K562 (cell line): ENCODE data around the gene TSGA10IP. TPM values are rescaled to one million over a fixed set of nuclear protein-coding genes. Genes with fewer than 3 reads are reported as not detected.

Experiments used
- ATF2 ChIP-seq: sonication (generic); formaldehyde crosslinking; IDR thresholded peaks from 2 replicates; pipeline ENCODE4 v1.8.1; 2022; ENCODE audit warnings: missing genetic modification reagents
- CBX3 ChIP-seq, 2 experiments: IDR thresholded peaks; 1 replicate in 1 of 2; 2 replicates in 1 of 2; pipeline ENCODE4 v1.6.1; 2012; ENCODE audit warnings: inconsistent platforms in 2 of 2, low read length in 2 of 2, borderline replicate concordance in 1 of 2, control low read depth in 1 of 2
- DMBX1 ChIP-seq: fragments of 250-450 bp; sonication (Bioruptor Pico); IDR thresholded peaks from 2 replicates; pipeline ENCODE4 v1.8.0; 2022; ENCODE audit warnings: inconsistent platforms, mild to moderate bottlenecking, moderate library complexity, borderline replicate concordance
- DPF2 ChIP-seq: fragments of 450-650 bp; IDR thresholded peaks from 2 replicates; pipeline ENCODE4 v1.6.1; 2016
- FOSL1 ChIP-seq: fragments of 200-800 bp; sonication (Bioruptor generic); conservative IDR thresholded peaks from 2 replicates; pipeline ENCODE4 v1.6.1; 2016; ENCODE audit warnings: missing genetic modification characterization, missing compliant biosample characterization
- HSF4 ChIP-seq: fragments of 250-450 bp; sonication (Bioruptor Pico); IDR thresholded peaks from 2 replicates; pipeline ENCODE4 v2.1.2; 2022; ENCODE audit warnings: mild to moderate bottlenecking, moderate library complexity, borderline replicate concordance
- KDM5B ChIP-seq: fragments of 200-600 bp; sonication (generic); IDR thresholded peaks from 2 replicates; pipeline ENCODE4 v1.6.1; 2012; ENCODE audit warnings: low read depth, mild to moderate bottlenecking, moderate library complexity, low read length, control low read depth, inconsistent platforms; ENCODE audit not compliant: insufficient replicate concordance
- KLF16 ChIP-seq: IDR thresholded peaks from 2 replicates; pipeline ENCODE4 v1.6.1; 2016; ENCODE audit warnings: antibody characterized with exemption
- MEF2A ChIP-seq: IDR thresholded peaks from 2 replicates; pipeline ENCODE4 v1.6.1; 2011; ENCODE audit warnings: low read depth, mild to moderate bottlenecking, low read length, moderate library complexity; ENCODE audit not compliant: control insufficient read depth
- MTA2 ChIP-seq: fragments of 450-650 bp; IDR thresholded peaks from 2 replicates; pipeline ENCODE4 v1.6.1; 2016; ENCODE audit warnings: low read depth
- PRDM10 ChIP-seq: fragments of 450-650 bp; IDR thresholded peaks from 2 replicates; pipeline ENCODE4 v1.6.1; 2018; ENCODE audit not compliant: partially characterized antibody
- RBM25 ChIP-seq: fragments of 200-400 bp; formaldehyde crosslinking; IDR thresholded peaks from 2 replicates; pipeline ENCODE4 v1.6.1; 2018; ENCODE audit warnings: low read length, low read depth, moderate library complexity; ENCODE audit not compliant: severe bottlenecking
- SMARCA4 ChIP-seq: fragments of 450-650 bp; IDR thresholded peaks from 2 replicates; pipeline ENCODE4 v1.6.1; 2016
- SMARCE1 ChIP-seq: fragments of 450-650 bp; IDR thresholded peaks from 2 replicates; pipeline ENCODE4 v1.7.1; 2016; ENCODE audit warnings: mild to moderate bottlenecking
- TCF3 ChIP-seq: sonication (generic); formaldehyde crosslinking; IDR thresholded peaks from 2 replicates; pipeline ENCODE4 v1.4.0; 2020; ENCODE audit warnings: mild to moderate bottlenecking, missing genetic modification reagents
- VEZF1 ChIP-seq: fragments of 200-800 bp; sonication (Bioruptor generic); IDR thresholded peaks from 2 replicates; pipeline ENCODE4 v1.6.1; 2017; ENCODE audit warnings: missing genetic modification characterization, missing compliant biosample characterization
- ZNF12 ChIP-seq: sonication (generic); formaldehyde crosslinking; IDR thresholded peaks from 2 replicates; pipeline ENCODE4 v1.4.0; 2020; ENCODE audit warnings: mild to moderate bottlenecking, missing genetic modification reagents
- ZNF140 ChIP-seq: fragments of 250-450 bp; sonication (Bioruptor Pico); IDR thresholded peaks from 2 replicates; pipeline ENCODE4 v1.8.0; 2021; ENCODE audit warnings: moderate library complexity, mild to moderate bottlenecking, inconsistent platforms
- ZNF384 ChIP-seq: IDR thresholded peaks from 2 replicates; pipeline ENCODE4 v1.6.1; 2012; ENCODE audit warnings: low read depth, low read length, improper control_type of control experiment
- ZNF518B ChIP-seq: fragments of 250-450 bp; sonication (Bioruptor Pico); IDR thresholded peaks from 2 replicates; pipeline ENCODE4 v1.5.0; 2021; ENCODE audit warnings: mild to moderate bottlenecking, moderate library complexity
- polyA plus RNA-seq, 8 experiments: library from polyadenylated mRNA; depleted of rRNA in 4 of 8; stranded (reverse) in 5 of 8; unstranded in 3 of 8; fragments of >200 nt; fragmentation: Nextera tagmentation in 2 of 8; fragmentation: Illumina TruSeq in 1 of 8; extraction: Ambion mirVana in 2 of 8; extraction: Trizol in 1 of 8; gene quantifications; 2 replicates each; pipeline versions ENCODE4 v1.2.1 to v1.2.3, GENCODE V29; 2011 to 2014; ENCODE audit warnings: inconsistent platforms in 1 of 8, missing spikeins in 1 of 8
- total RNA-seq, 7 experiments: library from RNA; depleted of rRNA in 6 of 7; stranded (reverse); fragments of >200 nt in 6 of 7; fragmentation: Illumina TruSeq in 2 of 7; extraction: Trizol in 2 of 7; gene quantifications; 2 replicates each; pipeline versions ENCODE4 v1.2.1 to v1.2.3, GENCODE V29; 2011 to 2021; ENCODE audit warnings: low replicate concordance in 1 of 7

The TSGA10IP gene
- total and polyA plus RNA-seq, 9 of the 15 experiments (the other 6 are each of a cell fraction or from before 2014, with no cell fraction given): not detected

GRCh38 chr11:65934014-65934413, 11.3 kb upstream of the TSGA10IP start (continued):
- TF ChIP-seq PRDM10 (no peak), MTA2 (peak; percentile 65), KDM5B (no peak), ATF2 (CRISPR knock-in tag) (no peak), FOSL1 (tag) (no peak), ZNF12 (CRISPR knock-in tag) (no peak), KLF16 (peak; percentile 79), SMARCE1 (0 out of 2 replicates have a peak, but pooled peaks have one; percentile 11), SMARCA4 (peak; percentile 73), HSF4 (CRISPR knock-in tag) (no peak), MEF2A (no peak), ZNF518B (CRISPR knock-in tag) (no peak), TCF3 (CRISPR knock-in tag) (peak; percentile 80), ZNF384 (peak; percentile 76), RBM25 (no peak), DMBX1 (no peak), CBX3 (IDR thresholded peaks at IDR 0.05; ENCODE audit: borderline replicate concordance in 1 of 2, low read length in 2 of 2) (no peak), VEZF1 (CRISPR knock-in tag) (peak; percentile 49; the same call in 1 of the 2 replicates), ZNF140 (CRISPR knock-in tag) (no peak), DPF2 (peak; percentile 69)
